ENCODE measurements around the gene TM7SF2.
A peak's percentile ranks its signal among the peaks of the same experiment; 100 is the strongest.

TM7SF2 gene

DNA sequence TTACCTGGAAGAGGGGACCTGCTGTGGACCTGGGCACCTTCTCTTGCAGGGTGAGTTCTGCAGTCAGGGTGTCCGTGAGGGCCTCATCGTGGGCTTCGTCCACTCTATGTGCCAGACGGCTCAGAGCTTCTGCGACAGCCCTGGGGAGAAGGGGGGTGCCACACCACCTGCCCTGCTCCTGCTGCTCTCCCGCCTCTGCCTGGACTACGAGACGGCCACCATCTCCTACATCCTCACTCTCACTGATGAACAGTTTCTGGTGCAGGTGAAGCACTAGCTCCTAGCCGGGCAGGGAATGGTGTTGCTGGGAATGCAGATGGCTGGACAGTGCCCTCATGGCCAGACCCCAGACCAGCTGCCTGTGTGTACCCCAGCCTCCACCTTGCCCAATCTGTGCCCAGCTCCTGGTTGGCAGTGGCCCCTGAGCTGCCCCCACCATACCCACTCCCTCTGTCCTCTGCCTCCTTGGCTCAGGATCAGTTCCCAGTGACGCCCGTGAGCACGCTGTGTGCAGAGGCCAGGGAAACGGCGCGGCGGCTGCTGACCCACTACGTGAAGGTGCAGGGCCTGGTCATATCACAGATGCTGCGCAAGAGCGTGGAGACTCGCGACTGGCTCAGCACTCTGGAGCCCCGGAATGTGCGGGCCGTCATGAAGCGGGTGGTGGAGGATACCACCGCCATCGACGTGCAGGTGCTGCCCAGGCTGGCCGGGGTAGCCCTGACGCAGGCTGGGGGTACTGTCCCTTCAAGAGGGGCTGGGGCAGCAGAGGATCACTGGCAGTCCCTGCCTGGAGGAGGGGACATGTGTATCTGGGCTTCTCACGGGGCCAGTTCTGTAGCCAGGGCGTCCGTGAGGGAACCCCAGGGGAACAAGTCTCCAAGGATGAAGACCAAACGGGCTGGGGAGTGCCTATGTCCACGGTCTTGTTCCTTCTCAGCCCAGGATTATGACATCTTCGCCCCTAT lies 2.2 kb upstream of the TM7SF2 start:
- H3K27me3 ChIP-seq (ENCODE audit: insufficient read depth, low read depth, severe bottlenecking): no peaks in the 10 kb centered on the region
- TF ChIP-seq CTCF (IDR thresholded peaks at IDR 0.05; ENCODE audit: low read depth, low read length): no peak
- peaks cover 8% of the 10 kb centered on the region; the same call in 1 of the 2 replicates for H3K36me3 ChIP-seq
- DNase-seq: no peak
- H3K9me3 ChIP-seq (ENCODE audit: severe bottlenecking): no peaks in the 10 kb centered on the region
- H3K27ac ChIP-seq: no peak overlapping the region
- no peak overlapping the region for H3K4me3 ChIP-seq (ENCODE audit: low read depth, low read length)

- peak; percentile 92 for TF ChIP-seq CTCF (IDR thresholded peaks at IDR 0.05; ENCODE audit: low read depth, low read length)
- no peak overlapping the region for H3K4me3 ChIP-seq (ENCODE audit: low read depth, low read length)
- peaks cover 10% of the 10 kb centered on the region; the same call in 1 of the 2 replicates for H3K36me3 ChIP-seq
- no peak overlapping the region for H3K27ac ChIP-seq
- no peaks in the 10 kb centered on the region for H3K27me3 ChIP-seq (ENCODE audit: insufficient read depth, low read depth, severe bottlenecking)
- DNase-seq: peak; percentile 90
- H3K9me3 ChIP-seq (ENCODE audit: severe bottlenecking): no peaks in the 10 kb centered on the region
Observed at GRCh38 chr11:65110354-65110861, 1.3 kb upstream of the TM7SF2 start.

DNA sequence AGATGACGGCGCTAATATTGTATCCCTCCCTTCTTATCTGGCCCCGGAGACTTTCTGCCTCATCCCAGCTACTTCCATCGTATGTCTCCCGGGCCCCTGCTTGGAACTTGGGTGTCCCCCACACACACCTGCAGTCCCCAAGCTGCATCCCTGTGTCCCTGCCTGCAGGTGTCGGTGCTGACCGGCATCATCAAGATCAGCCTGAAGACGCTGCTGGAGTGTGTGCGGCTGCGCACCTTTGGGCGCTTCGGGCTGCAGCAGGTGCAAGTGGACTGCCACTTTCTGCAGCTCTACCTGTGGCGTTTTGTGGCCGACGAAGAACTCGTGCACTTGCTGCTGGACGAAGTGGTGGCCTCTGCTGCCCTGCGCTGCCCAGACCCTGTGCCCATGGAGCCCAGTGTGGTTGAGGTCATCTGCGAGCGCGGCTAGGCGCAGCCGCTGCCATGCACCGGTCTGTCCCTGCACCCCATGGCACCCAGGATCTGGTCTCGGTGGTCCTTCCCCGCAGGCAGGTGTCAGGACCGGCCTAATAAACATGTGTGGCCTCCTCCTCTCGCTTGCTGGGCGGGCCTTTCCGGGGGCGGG lies 421 bp upstream of the TM7SF2 start:
- Histone ChIP-seq H3K4me3 (ENCODE audit: low read depth, low read length) (no peak overlapping the region), H3K27me3 (ENCODE audit: insufficient read depth, low read depth, severe bottlenecking) (no peaks in the 10 kb centered on the region), H3K27ac (no peak overlapping the region), H3K9me3 (ENCODE audit: severe bottlenecking) (no peaks in the 10 kb centered on the region), H3K36me3 (peaks cover 15% of the 10 kb centered on the region; the same call in 1 of the 2 replicates)
- TF ChIP-seq CTCF (IDR thresholded peaks at IDR 0.05; ENCODE audit: low read depth, low read length): no peak
- no peak for DNase-seq

GRCh38 chr11:65112546-65113360 lies 1.1 kb downstream of the TM7SF2 start:
- Histone ChIP-seq H3K27me3 (ENCODE audit: insufficient read depth, low read depth, severe bottlenecking) (no peaks in the 10 kb centered on the region), H3K9me3 (ENCODE audit: severe bottlenecking) (no peaks in the 10 kb centered on the region), H3K36me3 (peaks cover 18% of the 10 kb centered on the region), H3K27ac (peak overlapping the region; percentile 78), H3K4me3 (ENCODE audit: low read depth, low read length) (peak overlapping the region; percentile 65)
- DNase-seq: peak; percentile 72
- peak; percentile 90 for TF ChIP-seq CTCF (IDR thresholded peaks at IDR 0.05; ENCODE audit: low read depth, low read length)

DNA sequence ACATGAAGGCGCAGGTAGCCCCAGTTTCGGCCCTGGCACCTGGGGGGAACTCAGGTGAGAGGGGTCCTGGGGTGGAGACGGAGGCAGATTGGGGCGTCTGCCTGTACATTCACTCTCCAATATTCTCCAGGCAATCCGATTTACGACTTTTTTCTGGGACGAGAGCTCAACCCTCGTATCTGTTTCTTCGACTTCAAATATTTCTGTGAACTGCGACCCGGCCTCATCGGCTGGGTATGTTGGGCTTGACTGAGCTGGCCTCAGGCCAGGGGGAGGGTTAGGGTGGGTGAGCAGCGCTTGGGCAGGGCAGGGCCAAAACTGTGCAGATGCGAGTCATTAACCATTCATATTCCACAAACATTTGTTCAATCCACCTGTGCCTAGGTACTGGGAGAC lies 1.7 kb downstream of the TM7SF2 start:
- H3K27me3 ChIP-seq (ENCODE audit: insufficient read depth, low read depth, severe bottlenecking): no peaks in the 10 kb centered on the region
- H3K27ac ChIP-seq: peak overlapping the region; percentile 78
- no peak for DNase-seq
- TF ChIP-seq CTCF (IDR thresholded peaks at IDR 0.05; ENCODE audit: low read depth, low read length): no peak
- H3K36me3 ChIP-seq: peaks cover 24% of the 10 kb centered on the region
- H3K9me3 ChIP-seq (ENCODE audit: severe bottlenecking): no peaks in the 10 kb centered on the region
- peak overlapping the region; percentile 65 for H3K4me3 ChIP-seq (ENCODE audit: low read depth, low read length)
